GM18909 (cell line): ENCODE results near the gene AUTS2.
"Not testable (repeated sequence)": the region's sequence is repeated elsewhere in the genome, so short reads cannot be mapped to it uniquely, and the experiment has no call there.

ENCODE experiments used
- ATAC-seq: cut with Tn5 transposase; IDR thresholded peaks from one replicate; pipeline ENCODE4 v1.9.1; 2021; ENCODE audit warnings: mild to moderate bottlenecking; ENCODE audit not compliant: unreplicated experiment, poor library complexity

The AUTS2 gene

GRCh38 chr7:70795948-70796347 is 1197.7 kb downstream of the AUTS2 start:
- ATAC-seq = no peak

GRCh38 chr7:70797109-70797514 is 1198.8 kb downstream of the AUTS2 start:
- no peak for ATAC-seq

- no peak for ATAC-seq
Observed at GRCh38 chr7:70799841-70800405, 1201.6 kb downstream of the AUTS2 start.

- ATAC-seq = no peak
Observed at GRCh38 chr7:70805360-70805759, 1207.1 kb downstream of the AUTS2 start.

GRCh38 chr7:70807650-70808049 is 1209.4 kb downstream of the AUTS2 start:
- no peak for ATAC-seq

GRCh38 chr7:70808876-70809275 is 1210.6 kb downstream of the AUTS2 start:
- ATAC-seq = no peak

- no peak for ATAC-seq
Observed at GRCh38 chr7:70810558-70811139, 1212.4 kb downstream of the AUTS2 start.

- ATAC-seq = no peak
Observed at GRCh38 chr7:70812511-70812910, 1214.2 kb downstream of the AUTS2 start.

GRCh38 chr7:70822490-70822889 is 1224.2 kb downstream of the AUTS2 start:
- ATAC-seq = not testable (repeated sequence)

- peak; percentile 79 for ATAC-seq
Observed at GRCh38 chr7:70829221-70830059, 1231.2 kb downstream of the AUTS2 start.

GRCh38 chr7:70830060-70830395 is 1231.8 kb downstream of the AUTS2 start:
- ATAC-seq = no peak

GRCh38 chr7:70830426-70830825 is 1232.2 kb downstream of the AUTS2 start:
- no peak for ATAC-seq

- ATAC-seq = no peak
Observed at GRCh38 chr7:70833726-70834125, 1235.5 kb downstream of the AUTS2 start.

GRCh38 chr7:70834424-70834823 is 1236.1 kb downstream of the AUTS2 start:
- ATAC-seq = no peak

- ATAC-seq = no peak
Observed at GRCh38 chr7:70835658-70836057, 1237.4 kb downstream of the AUTS2 start.

GRCh38 chr7:70836279-70836678 is 1238.0 kb downstream of the AUTS2 start:
- ATAC-seq = no peak

- ATAC-seq = no peak
Observed at GRCh38 chr7:70836946-70837345, 1238.7 kb downstream of the AUTS2 start.

- ATAC-seq = no peak
Observed at GRCh38 chr7:70837589-70837988, 1239.3 kb downstream of the AUTS2 start.

GRCh38 chr7:70838292-70838907 is 1240.1 kb downstream of the AUTS2 start:
- ATAC-seq = no peak
